Calu3 (cell line): ENCODE results near the gene MYL4. TPM values are rescaled to one million over a fixed set of nuclear protein-coding genes. Genes with fewer than 3 reads are reported as not detected.

Experiments used
- BruUV-seq: library from RNA; stranded (reverse); fragments of 400-500 nt; replicated peaks from 2 replicates; lab custom pipeline; 2021; lab: Mats Ljungman, UMichigan
- CTCF ChIA-PET: fragments of 300-600 bp; sonication (Branson Sonifier 250); formaldehyde crosslinking; loops from one replicate; lab custom pipeline; 2022; ENCODE audit warnings: antibody characterized with exemption; lab: Charles Lee
- DNase-seq: peaks from one replicate; pipeline ENCODE4 v3.0.0; 2022
- H3K27ac Mint-ChIP-seq: one replicate; pipeline ENCODE4 v1.8.0; 2022; ENCODE audit warnings: mixed read lengths; ENCODE audit not compliant: unreplicated experiment
- H3K27me3 Mint-ChIP-seq: one replicate; pipeline ENCODE4 v1.8.0; 2022; ENCODE audit warnings: mixed read lengths; ENCODE audit not compliant: unreplicated experiment
- H3K36me3 Mint-ChIP-seq: one replicate; pipeline ENCODE4 v1.8.0; 2022; ENCODE audit warnings: mild to moderate bottlenecking, moderate library complexity, mixed read lengths; ENCODE audit not compliant: insufficient read depth, unreplicated experiment
- H3K4me1 Mint-ChIP-seq: one replicate; pipeline ENCODE4 v1.8.0; 2022; ENCODE audit warnings: mild to moderate bottlenecking, low read depth, mixed read lengths; ENCODE audit not compliant: unreplicated experiment
- H3K4me3 Mint-ChIP-seq: one replicate; pipeline ENCODE4 v1.8.0; 2022; ENCODE audit warnings: mild to moderate bottlenecking, low read depth, moderate library complexity, mixed read lengths; ENCODE audit not compliant: unreplicated experiment
- H3K9me3 Mint-ChIP-seq: one replicate; pipeline ENCODE4 v1.8.0; 2022; ENCODE audit warnings: low read depth, mixed read lengths; ENCODE audit not compliant: unreplicated experiment
- intact Hi-C: fragments of 100-400 bp; cut with micrococcal nuclease; formaldehyde crosslinking; loops from one replicate; pipeline ENCODE4 v1.10.0; 2022; ENCODE audit not compliant: unreplicated experiment
- total RNA-seq: library from RNA; stranded (reverse); gene quantifications from 2 replicates; pipeline ENCODE4 v1.2.3, GENCODE V29; 2022
- TF ChIP-seq, protein P1 (sequence below): fragments of 200-600 bp; IDR thresholded peaks from one replicate; pipeline ENCODE4 v1.8.0; 2022; ENCODE audit warnings: antibody characterized with exemption; ENCODE audit not compliant: unreplicated experiment

The MYL4 gene
- total RNA-seq, 1 experiment from 2014 or later, result not detected

DNA sequence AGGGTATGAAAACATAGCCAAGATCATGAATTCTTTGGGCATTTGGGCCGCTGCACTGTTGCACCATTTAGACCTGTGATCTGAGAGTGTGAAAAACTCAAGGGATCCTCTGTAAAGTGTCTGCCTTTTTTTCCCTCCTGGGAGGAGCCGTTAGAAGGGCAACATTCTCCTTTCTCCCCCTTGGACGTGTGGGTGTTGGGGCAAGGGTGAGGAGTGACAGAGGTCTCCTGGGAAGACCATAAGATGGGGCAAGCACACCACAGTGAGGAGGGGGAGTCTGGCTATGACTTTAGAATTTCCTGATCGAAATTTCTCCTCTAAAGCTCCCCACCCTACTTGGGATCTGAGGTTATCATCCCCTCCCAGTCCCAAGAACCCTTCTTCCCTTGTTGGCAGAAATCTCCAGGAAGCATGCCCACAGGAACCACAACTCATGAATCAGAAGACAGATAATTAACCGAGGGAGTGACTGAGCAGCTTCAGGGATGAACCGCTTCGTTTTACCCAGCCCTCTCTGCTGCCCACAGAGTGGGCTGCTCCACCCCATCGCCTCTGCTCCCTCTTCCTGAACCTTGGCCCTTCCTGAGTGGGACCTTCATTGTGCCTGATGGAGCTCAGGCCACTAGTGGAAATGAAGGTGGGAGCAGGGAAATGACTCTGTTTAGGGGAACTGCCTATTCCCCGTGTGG lies 48.6 kb downstream of the MYL4 start:
- intact Hi-C loops, result no loop called here
- DNase-seq, result peak; percentile 21
- H3K4me3 Mint-ChIP-seq, result no peak overlapping the region
- H3K9me3 Mint-ChIP-seq, result no peaks in the 10 kb centered on the region
- peaks cover 53% of the 10 kb centered on the region for H3K27me3 Mint-ChIP-seq
- BruUV-seq, result no TSS peak
- peaks cover 43% of the 10 kb centered on the region for H3K4me1 Mint-ChIP-seq
- TF ChIP-seq, protein P1, sequence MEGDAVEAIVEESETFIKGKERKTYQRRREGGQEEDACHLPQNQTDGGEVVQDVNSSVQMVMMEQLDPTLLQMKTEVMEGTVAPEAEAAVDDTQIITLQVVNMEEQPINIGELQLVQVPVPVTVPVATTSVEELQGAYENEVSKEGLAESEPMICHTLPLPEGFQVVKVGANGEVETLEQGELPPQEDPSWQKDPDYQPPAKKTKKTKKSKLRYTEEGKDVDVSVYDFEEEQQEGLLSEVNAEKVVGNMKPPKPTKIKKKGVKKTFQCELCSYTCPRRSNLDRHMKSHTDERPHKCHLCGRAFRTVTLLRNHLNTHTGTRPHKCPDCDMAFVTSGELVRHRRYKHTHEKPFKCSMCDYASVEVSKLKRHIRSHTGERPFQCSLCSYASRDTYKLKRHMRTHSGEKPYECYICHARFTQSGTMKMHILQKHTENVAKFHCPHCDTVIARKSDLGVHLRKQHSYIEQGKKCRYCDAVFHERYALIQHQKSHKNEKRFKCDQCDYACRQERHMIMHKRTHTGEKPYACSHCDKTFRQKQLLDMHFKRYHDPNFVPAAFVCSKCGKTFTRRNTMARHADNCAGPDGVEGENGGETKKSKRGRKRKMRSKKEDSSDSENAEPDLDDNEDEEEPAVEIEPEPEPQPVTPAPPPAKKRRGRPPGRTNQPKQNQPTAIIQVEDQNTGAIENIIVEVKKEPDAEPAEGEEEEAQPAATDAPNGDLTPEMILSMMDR, result no peak
- CTCF ChIA-PET, result interaction anchor here (0.6 kb wide), 1 partner anchor 132 kb away, joined by 3 read pairs; no protein-coding TSS in a partner anchor
- H3K27ac Mint-ChIP-seq, result no peak overlapping the region
- peaks cover 13% of the 10 kb centered on the region for H3K36me3 Mint-ChIP-seq

DNA sequence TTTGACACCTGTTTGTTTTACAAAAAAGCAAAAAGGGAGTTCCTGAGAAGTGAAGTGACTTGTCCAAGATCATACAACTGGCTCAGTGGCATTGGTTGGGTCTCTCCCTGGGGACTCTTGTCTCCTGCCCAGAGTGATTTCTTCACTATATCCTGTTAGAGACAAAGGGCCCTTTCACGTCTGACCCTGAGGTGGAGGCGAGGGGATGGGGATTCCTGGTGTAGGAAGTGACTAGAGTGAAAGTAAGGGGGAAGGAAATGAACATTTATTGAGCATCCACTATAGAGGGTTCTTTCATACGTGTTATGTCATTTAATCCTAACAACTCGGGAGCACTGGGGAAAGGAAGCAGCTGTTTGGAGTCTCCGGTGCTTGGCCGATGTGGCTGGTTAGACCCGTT lies 53.4 kb downstream of the MYL4 start:
- intact Hi-C loops, result no loop called here
- Mint-ChIP-seq H3K27me3 (peaks cover 15% of the 10 kb centered on the region), H3K4me1 (peaks cover 53% of the 10 kb centered on the region), H3K36me3 (peaks cover 4% of the 10 kb centered on the region), H3K4me3 (no peak overlapping the region), H3K9me3 (no peaks in the 10 kb centered on the region), H3K27ac (no peak overlapping the region)
- TF ChIP-seq, protein P1, result no peak
- BruUV-seq, result no TSS peak
- DNase-seq, result peak; percentile 51
- CTCF ChIA-PET, result interaction anchor here (0.8 kb wide), 1 partner anchor 1850 kb away, joined by 3 read pairs; no protein-coding TSS in a partner anchor

- BruUV-seq, result no TSS peak
- H3K27ac Mint-ChIP-seq, result no peak overlapping the region
Observed at GRCh38 chr17:47264166-47264565, 55.0 kb downstream of the MYL4 start.

GRCh38 chr17:47265983-47266541 lies 56.9 kb downstream of the MYL4 start:
- CTCF ChIA-PET, result interaction anchor here (0.6 kb wide), 1 partner anchor 1110 kb away, joined by 4 read pairs; no protein-coding TSS in a partner anchor
- H3K4me3 Mint-ChIP-seq, result no peak overlapping the region
- TF ChIP-seq, protein P1, result no peak
- DNase-seq, result no peak
- intact Hi-C loops, result no loop called here
- H3K4me1 Mint-ChIP-seq, result peaks cover 40% of the 10 kb centered on the region
- peaks cover 13% of the 10 kb centered on the region for H3K27me3 Mint-ChIP-seq
- H3K9me3 Mint-ChIP-seq, result peaks cover 6% of the 10 kb centered on the region
- no peak overlapping the region for H3K27ac Mint-ChIP-seq
- no TSS peak for BruUV-seq
- H3K36me3 Mint-ChIP-seq, result peaks cover 4% of the 10 kb centered on the region

More at GRCh38 chr17:47264166-47264565, 55.0 kb downstream of the MYL4 start:
- Mint-ChIP-seq H3K4me1 (peaks cover 40% of the 10 kb centered on the region), H3K36me3 (peaks cover 4% of the 10 kb centered on the region), H3K4me3 (no peak overlapping the region), H3K9me3 (peaks cover under 1% of the 10 kb centered on the region), H3K27me3 (peaks cover 2% of the 10 kb centered on the region)
- intact Hi-C loops, result no loop called here
- CTCF ChIA-PET, result no interaction called here
- TF ChIP-seq, protein P1, result no peak
- DNase-seq, result no peak
